Stimulated activated CD8-positive, alpha-beta memory T cell treated with anti-CD3 and anti-CD28 coated beads, Interleukin-4, amount 100 ng/mL, for 24 hours (primary cell): ENCODE results near the gene CNDP2.
A peak's percentile ranks its signal among the peaks of the same experiment; 100 is the strongest.
"Not testable (repeated sequence)": the region's sequence is repeated elsewhere in the genome, so short reads cannot be mapped to it uniquely, and the experiment has no call there.

Experiments
- DNase-seq: peaks from one replicate; pipeline ENCODE4 v3.0.0-alpha.2; 2020; ENCODE audit warnings: low read depth

CNDP2 gene

DNA sequence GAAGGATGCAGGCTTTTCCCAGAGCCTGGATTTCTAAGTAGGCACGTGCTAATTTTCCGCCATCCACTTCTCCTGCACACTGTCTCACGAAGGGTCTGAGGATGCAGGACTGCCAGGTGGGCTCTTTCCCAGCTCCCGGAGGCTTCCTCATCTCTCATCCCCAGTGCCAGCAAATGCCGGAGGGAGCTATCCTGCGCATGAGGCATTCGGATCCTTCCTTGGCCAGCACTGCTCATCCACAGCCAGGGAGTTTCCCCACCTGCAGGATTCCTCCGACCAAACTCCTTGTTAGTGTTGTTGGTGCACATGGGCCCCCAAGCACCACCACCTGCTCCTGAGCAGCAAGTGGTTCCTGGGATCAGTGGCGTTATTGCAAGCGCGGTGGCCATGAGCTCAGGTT lies 43.1 kb downstream of the CNDP2 start:
- no peak for DNase-seq

DNA sequence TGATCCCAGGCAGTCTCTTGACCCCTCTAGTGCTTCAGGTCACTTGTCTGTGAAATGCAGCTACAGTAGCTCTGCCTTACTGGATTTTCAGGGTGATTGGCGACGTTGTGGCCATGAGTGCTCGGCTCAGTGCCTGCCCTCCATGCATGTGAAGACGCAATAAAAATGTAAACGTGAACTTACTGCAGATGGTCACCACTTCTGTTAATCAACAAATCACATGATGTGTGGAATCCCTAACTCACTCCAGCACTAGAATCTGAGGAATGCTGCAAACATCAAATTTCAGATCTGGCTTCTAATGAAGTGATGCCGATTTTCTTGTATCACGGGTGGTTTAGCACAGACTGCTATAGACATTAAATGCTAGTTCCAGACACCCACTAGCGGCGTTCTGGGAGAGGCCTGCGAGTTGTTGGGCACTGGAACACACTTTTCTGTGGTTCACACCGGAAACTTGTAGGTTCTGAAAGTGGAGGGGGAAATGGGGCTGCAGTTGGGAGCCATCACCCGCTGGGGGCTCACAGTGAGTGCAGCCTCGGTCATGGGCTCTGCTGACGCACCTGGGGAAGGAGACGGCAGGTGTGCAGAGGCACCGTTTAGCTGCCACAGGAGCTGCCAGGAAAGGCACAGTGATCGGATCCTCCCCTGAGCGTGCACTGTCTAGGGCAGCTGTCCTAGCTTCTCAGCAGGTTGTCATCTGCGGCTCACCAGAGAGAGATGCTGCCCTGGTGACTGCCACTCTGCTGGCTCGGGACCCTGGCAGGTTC lies 44.7 kb downstream of the CNDP2 start:
- DNase-seq, result no peak

DNA sequence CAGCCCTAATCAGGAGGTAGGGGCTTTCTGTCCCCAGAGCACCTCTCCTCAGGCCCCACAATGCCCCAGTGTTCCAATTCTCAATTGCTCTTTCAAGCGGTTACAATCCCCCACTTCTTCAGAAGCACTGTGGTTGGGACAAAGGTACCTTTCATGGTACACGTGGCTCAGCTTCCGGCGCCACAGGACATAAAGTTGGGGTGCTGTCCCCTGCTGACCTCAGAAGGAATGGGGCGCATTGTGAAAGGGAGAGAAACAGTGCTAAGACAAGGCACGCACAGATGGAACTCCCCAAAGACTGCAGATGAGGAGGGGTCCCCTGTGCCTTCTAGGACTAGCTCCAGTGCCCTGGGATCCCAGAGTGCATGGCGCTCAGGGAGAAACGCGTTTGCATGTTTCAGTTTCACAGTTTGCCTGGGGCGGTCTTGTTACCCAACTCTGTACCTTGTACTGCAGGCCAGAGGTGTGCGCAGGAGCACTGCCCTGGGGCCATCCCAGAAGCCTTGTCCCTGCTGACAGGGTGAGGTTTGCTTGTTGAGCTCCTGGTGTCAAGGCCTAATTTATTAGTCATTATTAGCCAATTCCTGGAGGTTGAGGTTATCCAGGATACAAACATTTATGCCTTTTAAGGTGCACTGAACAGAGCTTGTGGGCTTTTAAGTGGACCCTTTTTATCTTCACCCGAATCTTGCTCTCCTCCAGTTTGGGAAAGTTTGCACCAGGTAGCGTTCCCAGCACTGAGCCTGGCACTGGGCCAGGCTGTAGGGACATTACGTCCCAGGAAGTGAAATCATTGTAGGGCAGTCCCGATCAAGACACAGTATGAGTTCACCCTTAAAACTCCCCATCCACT lies 45.8 kb downstream of the CNDP2 start:
- no peak for DNase-seq

DNA sequence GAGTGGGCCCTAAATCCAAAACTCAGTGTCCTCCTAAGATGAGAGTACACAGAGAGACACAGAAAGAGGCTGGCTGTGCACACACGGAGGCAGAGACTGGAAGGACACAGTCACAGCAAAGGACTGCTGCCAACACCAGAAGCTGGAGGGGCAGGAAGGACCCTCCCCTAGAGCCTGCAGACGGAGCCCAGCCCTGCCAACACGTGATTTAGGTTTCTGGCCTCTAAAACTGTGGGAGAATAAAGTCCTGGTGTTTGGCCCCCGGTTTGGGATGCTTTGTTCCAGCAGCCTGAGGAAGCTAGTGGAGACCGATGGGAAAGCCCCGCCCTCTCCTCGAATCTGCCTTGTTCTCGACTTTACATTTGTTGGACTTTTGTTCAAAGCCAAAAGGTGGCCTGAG lies 48.7 kb downstream of the CNDP2 start:
- DNase-seq, result no peak

DNA sequence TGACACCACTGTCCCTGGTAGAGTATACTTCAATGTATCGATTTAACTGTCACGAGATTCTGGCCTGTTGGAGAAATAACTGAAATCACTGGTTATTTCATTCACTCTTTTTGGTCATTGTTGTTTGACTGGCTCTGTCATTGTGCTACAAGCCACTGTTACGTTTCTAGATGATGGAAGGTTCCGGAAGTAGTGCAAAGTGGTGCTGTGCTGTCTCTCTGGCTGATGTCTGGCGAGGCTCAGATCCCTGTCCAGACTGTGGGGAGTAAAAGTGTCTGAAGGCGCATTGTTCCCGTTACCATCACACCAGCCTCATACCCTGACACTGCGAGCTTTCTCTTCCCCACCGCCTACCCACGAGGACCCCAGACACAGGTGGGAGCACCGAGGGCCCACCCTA lies 49.8 kb downstream of the CNDP2 start:
- no peak for DNase-seq

DNA sequence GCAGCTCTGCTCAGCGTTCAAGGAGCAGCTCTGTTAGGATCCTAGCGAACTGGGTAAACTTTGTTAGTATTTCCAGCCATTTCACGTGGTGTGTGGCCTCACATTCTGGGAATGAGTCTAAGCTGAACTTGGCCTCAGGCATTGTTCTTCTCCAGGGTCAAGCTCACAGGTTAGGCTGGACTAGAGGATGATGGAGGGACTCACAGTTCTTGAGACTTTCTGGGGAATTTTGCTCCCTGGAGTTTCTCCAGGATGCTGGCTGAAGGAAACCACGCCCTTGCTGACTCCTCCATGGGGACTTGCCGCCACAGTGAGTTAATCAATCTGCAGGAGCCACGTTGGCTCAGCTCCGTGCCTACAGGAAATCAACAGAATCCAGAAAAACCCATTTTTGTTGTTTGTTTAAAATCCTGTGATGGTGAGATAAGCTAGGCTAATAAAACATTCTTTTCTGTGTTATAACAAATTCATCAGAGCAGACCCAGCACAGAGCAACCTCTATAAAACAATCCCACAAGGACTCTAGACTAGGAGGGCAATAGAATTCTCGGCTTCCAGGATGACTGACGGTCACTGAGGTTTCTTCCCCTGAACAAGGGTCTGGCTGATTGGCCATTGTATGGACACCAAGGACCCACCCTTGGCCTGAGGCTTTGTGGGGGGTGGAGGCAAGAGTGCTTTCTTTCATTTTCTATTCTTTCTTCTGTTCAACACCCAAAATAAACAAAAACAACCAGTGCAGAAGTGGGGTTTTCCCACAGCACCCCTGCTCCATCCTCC lies 50.8 kb downstream of the CNDP2 start:
- no peak for DNase-seq

DNA sequence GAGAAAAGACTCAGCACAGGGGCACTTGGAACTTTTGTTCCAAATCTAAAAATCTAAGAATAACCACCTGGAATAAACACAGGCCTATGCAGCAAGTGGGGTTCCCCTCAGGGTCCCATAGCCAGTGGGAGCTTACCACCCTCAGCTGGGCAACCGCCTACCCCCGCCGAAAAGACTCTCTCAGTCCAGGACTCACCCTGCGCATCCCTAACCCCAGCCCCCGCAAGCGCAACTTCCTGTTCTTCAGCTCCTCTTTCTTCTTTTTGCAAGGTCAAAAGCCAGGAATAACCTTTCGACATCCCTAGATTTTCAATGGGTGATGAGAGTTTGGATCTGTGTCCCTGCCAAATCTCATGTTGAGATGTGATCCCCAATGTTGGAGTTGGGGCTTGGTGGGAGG lies 51.7 kb downstream of the CNDP2 start:
- no peak for DNase-seq

DNA sequence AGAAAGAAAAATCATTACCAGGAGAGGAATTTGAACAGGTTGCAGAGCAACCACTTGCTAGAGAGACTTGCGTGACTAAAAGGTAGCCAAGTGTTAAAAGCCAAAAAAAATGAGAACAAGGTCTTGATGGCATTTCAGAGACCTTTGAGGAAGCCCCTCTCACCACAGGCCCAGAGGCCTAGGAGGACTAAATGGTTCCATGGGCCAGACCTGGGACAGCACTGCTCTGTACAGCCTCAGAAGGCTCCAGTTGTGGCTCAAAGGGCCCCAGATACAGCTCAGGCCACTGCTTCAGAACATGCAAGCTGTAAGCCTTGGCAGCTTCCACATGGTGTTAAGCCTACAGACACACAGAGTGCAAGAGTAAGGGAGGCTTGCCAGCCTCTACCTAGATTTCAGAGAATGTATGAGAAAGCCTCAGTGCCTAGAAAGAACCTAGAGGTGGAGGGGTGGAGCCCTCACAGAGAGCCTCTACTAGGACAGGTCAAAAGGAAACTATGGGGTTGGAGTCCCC lies 53.5 kb downstream of the CNDP2 start:
- DNase-seq, result no peak

DNA sequence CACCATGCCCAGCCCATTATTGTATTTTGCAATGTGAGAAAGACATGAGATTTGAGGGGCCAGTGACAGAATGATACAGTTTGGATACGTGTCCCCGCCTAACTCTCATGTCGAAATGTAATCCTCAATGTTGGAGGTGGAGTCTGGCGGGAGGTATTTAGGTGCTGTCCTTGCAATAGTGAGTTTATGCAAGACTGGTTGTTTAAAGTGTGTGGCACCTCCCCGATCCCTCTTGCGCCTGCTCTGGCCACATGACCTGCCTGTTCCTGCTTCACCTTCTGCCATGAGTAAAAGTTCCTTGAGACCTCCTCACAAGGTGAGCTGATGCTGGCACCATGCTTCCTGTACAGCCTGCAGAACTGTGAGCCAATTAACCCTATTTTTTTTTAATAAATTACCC lies 54.7 kb downstream of the CNDP2 start:
- DNase-seq, result no peak

DNA sequence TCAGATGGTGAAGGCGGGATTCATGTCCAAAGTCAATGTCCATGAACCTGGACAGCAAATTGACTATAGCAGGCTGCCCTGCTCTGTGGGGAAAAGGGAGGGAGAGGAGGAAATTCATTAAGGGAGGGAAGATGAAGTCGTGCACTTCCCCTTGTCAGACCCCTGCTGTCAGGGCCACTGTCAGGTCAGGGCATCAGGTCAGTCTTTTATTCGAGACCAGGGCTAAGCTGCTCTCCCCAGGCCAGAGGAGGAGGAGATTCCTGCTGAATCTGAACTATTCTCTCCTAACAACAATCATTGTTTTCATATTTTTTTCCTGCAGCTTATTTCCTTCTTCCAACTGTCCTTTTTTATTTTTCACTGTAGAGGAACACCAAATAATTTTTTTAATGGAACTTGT lies 55.3 kb downstream of the CNDP2 start:
- DNase-seq, result no peak

DNA sequence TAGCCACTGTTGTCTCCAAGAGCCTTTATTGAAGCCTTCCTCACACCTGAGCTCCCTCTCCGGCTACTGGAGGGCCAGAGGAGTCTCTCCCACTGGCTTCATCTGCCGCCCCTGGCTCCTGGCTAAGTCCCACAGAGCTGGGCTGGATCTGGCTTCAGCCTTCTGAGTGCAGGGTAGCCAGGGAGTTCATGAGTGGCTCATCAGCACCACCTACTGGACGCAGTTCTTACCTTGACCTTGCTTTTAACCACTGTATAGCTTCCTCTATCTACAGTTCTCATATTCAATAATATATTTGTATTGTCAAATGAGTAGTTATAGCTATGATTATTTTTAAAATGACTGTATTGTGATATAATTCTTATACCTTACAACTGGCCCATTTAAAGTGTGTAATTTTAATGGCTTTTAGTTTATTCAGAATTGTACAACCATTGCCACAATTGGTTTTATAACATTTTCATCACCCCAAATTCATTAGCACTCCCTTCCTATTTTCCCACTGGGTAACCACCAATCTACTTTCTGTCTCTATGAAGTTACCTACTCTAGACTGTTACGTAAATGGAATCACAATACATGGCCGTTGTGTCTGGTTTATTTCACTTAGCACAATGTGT lies 55.9 kb downstream of the CNDP2 start:
- peak; percentile 56 for DNase-seq

DNA sequence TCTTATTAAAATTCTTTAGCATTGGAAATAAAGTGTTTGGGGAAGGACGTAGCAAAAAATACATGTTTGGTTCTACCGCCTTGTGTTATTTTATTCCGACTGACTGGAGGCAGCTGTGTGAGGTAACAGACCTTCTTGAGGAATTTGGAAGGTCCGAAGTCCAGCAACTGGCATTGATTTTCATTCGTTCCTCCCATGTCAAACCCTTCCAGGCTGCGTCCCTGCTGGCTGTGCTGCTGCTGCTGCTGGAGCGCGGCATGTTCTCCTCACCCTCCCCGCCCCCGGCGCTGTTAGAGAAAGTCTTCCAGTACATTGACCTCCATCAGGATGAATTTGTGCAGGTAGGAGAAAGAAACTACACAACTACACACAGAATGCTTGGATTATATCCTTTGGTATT lies 60.0 kb downstream of the CNDP2 start:
- DNase-seq, result no peak

DNA sequence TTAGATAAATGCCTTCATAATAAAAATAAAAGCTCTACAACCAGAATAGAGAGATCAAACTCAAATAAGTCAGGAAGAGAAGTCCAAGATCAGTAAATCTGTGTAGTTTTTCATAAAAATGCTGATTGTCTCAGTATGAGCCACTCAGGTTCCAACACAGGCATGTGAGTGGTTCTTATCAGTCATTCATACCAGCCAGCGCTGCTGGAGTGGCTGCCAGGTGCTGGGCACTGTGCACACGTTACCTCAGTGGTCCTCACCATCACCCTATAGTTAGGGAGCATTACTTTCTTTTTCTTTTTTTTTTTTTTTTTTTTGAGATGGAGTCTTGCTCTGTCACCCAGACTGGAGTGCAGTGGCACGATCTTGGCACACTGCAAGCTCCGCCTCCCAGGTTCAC lies 61.9 kb downstream of the CNDP2 start:
- no peak for DNase-seq

DNA sequence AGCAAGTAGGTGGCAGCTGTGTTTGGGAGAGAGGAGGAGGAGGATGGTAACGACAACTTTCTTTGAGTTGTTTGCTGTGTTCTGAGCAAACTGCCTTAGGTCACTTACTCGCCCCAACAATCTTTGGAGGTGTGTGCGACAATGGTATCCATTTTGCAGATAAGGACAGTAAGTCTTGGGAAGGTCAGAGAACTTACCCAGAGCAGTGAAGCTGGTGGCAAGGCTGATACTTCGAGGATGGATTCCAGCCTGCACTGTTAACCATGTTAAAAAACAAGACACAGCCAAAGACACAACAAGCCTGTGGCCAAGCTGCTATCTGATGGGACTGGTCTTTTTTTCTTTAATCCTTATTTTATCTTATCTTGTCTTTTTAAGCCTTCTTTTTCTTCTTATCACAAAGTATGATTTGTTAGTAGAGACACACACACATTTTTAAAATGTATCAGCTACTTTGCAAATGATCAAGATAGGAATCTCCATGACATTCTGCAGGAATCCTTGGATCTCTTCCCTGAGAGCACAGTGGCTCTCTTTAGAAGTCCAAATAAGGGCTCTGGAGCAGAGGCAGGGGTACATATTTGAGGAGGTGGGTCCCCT lies 66.1 kb downstream of the CNDP2 start:
- no peak for DNase-seq

DNA sequence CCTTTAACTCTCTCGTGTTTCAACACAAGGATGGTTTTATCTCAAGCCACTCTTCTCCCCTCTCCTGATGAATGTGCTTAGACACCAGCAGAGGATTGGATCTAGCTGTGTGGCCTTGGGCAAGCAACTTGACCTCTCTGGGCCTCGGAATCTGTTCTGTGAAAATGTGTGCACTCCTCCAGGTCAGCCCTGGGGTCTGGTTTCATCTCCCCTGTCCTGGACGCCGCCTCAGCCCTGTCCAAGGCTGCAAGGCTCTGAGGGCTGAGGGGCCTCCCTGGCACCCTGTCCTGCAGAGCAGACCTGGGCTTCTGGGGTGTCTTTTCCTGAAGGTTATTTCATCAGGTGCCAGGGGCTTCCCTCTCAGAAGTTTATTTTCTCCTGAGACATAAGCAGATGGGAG lies 66.6 kb downstream of the CNDP2 start:
- DNase-seq, result no peak

DNA sequence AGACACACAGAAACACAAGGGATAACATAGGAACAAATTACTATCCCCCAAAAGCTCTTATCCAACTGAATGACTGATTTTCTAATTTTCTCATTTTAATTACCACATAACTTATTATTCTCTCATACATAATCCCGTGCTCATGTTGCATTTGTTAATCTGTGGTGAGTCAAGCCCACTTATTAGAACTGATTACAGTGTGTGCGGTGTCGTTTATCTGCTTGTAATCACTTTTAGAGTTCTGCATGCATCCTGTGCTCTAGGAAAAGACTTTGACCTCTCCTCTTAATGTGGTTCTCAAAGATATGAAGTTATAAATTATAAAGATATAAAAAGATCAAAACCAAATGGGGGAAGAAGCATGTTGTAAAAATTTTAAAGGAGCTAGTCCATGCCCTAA lies 67.8 kb downstream of the CNDP2 start:
- no peak for DNase-seq

DNA sequence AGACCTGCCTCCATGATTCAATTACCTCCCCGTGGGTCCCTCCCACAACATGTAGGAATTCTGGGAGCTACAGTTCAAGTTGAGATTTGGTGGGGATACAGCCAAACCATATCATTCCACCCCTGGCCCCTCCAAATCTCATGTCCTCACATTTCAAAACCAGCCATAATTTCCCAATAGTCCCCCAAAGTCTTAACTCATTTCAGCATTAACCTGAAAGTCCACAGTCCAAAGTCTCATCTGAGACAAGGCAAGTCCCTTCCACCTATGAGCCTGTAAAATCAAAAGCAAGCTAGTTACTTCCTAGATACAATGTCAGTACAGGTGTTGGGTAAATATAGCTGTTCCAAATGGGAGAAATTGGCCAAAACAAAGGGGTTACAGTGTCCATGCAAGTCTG lies 69.0 kb downstream of the CNDP2 start:
- DNase-seq, result not testable (repeated sequence)

DNA sequence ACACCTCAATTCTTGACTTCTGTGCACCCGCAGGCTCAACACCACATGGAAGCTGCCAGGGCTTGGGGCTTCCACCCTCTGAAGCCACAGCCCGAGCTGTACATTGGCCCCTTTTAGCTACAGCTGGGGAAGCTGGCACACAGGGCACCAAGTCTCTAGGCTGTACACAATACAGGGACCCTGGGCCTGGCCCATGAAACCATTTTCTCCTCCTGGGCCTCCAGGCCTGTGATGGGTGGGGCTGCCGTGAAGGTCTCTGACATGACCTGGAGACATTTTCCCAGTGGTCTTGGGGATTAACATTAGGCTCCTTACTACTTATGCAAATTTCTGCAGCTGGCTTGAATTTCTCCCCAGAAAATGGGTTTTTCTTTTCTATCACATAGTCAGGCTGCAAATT lies 69.8 kb downstream of the CNDP2 start:
- not testable (repeated sequence) for DNase-seq

DNA sequence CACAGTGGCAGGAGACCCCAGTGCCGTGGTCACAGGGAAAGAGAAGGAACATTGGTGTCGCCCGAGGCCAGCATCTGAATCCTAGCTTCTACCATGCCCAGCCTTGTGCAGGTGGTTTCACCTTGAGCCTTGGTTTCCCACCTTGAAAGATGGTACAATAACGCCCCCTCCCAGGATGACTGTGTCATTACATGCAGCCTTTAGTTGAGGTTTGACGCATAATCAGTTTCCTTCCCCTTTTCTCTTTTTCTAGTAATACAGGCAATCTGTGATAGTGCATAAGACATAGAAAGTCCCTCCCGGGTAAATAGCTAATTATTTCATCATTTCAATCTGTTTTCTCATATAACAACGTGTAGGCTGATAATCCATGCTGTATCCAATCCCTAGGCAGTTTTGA lies 71.7 kb downstream of the CNDP2 start:
- no peak for DNase-seq

DNA sequence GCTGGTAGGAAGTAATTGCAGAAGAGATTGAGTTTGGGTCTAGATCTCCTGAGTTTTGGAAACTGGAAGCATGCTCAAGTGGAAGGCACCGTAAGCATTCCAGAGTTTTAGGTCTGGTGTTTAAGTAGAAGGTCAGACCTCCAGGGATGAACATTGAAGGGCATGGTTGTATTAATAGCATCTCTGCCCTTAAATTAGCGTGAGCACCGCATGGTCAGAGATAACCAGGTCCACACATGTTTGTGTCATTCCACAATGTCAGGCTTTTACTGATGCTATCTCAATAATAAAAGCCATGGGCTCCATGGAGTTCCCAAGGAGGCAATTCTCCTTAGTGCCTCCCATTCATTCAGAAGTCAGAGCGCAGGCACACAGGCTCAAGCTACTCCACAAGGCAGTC lies 73.2 kb downstream of the CNDP2 start:
- DNase-seq, result no peak

DNA sequence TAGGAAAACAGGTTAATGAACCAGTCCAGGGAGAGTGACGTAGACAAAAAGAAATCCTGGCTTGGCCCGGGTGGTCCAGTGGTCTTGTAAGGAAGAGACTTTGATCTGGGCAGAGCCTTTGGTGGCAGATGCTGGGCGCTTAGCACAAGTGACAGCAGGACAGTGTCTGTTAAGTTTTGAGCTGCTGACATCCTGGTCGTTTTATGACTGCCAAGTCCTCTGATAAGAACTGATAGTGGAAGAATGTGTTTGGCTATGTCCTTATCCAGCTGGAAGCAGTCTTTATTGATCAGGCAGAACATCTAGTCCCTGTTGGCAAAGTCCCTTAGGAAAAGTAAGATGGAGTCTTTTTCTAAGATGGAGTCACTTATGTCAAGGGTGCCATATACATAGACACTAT lies 74.1 kb downstream of the CNDP2 start:
- no peak for DNase-seq
